ENCODE data around the gene MBTPS2.
A peak's percentile ranks its signal among the peaks of the same experiment; 100 is the strongest.
"Not testable (repeated sequence)": the region's sequence is repeated elsewhere in the genome, so short reads cannot be mapped to it uniquely, and the experiment has no call there.

The MBTPS2 gene

GRCh38 chrX:21839334-21840192, at the start of gene MBTPS2:
Gene MBTPS2, plus strand, starts transcription at chrX:21839617. Its CDS starts 118 bp downstream, at chrX:21839735.
- peak; percentile 85 for DNase-seq

- no peak for DNase-seq
Observed at GRCh38 chrX:21798677-21799219, 40.7 kb upstream of the MBTPS2 start.

- no peak for DNase-seq
Observed at GRCh38 chrX:21799767-21800166, 39.6 kb upstream of the MBTPS2 start.

- DNase-seq: no peak
Observed at GRCh38 chrX:21800344-21800770, 39.1 kb upstream of the MBTPS2 start.

GRCh38 chrX:21802054-21802670, 37.3 kb upstream of the MBTPS2 start:
- DNase-seq: no peak

- no peak for DNase-seq
Observed at GRCh38 chrX:21802839-21803238, 36.6 kb upstream of the MBTPS2 start.

GRCh38 chrX:21806691-21807090, 32.7 kb upstream of the MBTPS2 start:
- no peak for DNase-seq

- DNase-seq: no peak
Observed at GRCh38 chrX:21811832-21812231, 27.6 kb upstream of the MBTPS2 start.

- no peak for DNase-seq
Observed at GRCh38 chrX:21812628-21813027, 26.8 kb upstream of the MBTPS2 start.

- no peak for DNase-seq
Observed at GRCh38 chrX:21813612-21814368, 25.6 kb upstream of the MBTPS2 start.

GRCh38 chrX:21816136-21816535, 23.3 kb upstream of the MBTPS2 start:
- DNase-seq: no peak

- not testable (repeated sequence) for DNase-seq
Observed at GRCh38 chrX:21820170-21820569, 19.2 kb upstream of the MBTPS2 start.

- DNase-seq: no peak
Observed at GRCh38 chrX:21821875-21822274, 17.5 kb upstream of the MBTPS2 start.

- DNase-seq: no peak
Observed at GRCh38 chrX:21831496-21831895, 7.9 kb upstream of the MBTPS2 start.

GRCh38 chrX:21837056-21837455, 2.4 kb upstream of the MBTPS2 start:
- no peak for DNase-seq

- no peak for DNase-seq
Observed at GRCh38 chrX:21838937-21839333, 482 bp upstream of the MBTPS2 start.

- peak; percentile 23 for DNase-seq
Observed at GRCh38 chrX:21840193-21840545, 752 bp downstream of the MBTPS2 start.

- no peak for DNase-seq
Observed at GRCh38 chrX:21843179-21843578, 3.8 kb downstream of the MBTPS2 start.

- no peak for DNase-seq
Observed at GRCh38 chrX:21845096-21845495, 5.7 kb downstream of the MBTPS2 start.

GRCh38 chrX:21847342-21847741, 7.9 kb downstream of the MBTPS2 start:
- no peak for DNase-seq

GRCh38 chrX:21853578-21853977, 14.2 kb downstream of the MBTPS2 start:
- no peak for DNase-seq

- no peak for DNase-seq
Observed at GRCh38 chrX:21855937-21856415, 16.6 kb downstream of the MBTPS2 start, which contains the start of gene YY2. Gene YY2, plus strand, starts transcription at chrX:21855987. Its CDS starts 498 bp downstream, at chrX:21856485.

- no peak for DNase-seq
Observed at GRCh38 chrX:21856504-21856903, 17.1 kb downstream of the MBTPS2 start.
